ENCODE measurements around the gene TTYH2.

TTYH2 gene

GRCh38 chr17:74303305-74303704 lies 89.9 kb downstream of the TTYH2 start:
- Mint-ChIP-seq H3K36me3 (ENCODE audit: low read depth) (no peaks in the 10 kb centered on the region), H3K27me3 (ENCODE audit: low read depth) (peaks cover 25% of the 10 kb centered on the region), H3K27ac (no peak overlapping the region), H3K9me3 (no peaks in the 10 kb centered on the region), H3K4me3 (no peak overlapping the region), H3K4me1 (peaks cover 18% of the 10 kb centered on the region)
- TF ChIP-seq CTCF (IDR thresholded peaks at IDR 0.05; ENCODE audit: unreplicated experiment in 3 of 3), result no peak

GRCh38 chr17:74304184-74304583 lies 90.8 kb downstream of the TTYH2 start:
- Mint-ChIP-seq H3K4me3 (no peak overlapping the region), H3K27me3 (ENCODE audit: low read depth) (peaks cover 18% of the 10 kb centered on the region), H3K9me3 (no peaks in the 10 kb centered on the region), H3K36me3 (ENCODE audit: low read depth) (no peaks in the 10 kb centered on the region), H3K27ac (no peak overlapping the region), H3K4me1 (peaks cover 11% of the 10 kb centered on the region)
- no peak for TF ChIP-seq CTCF (IDR thresholded peaks at IDR 0.05; ENCODE audit: unreplicated experiment in 3 of 3)

GRCh38 chr17:74305865-74306654 lies 92.7 kb downstream of the TTYH2 start:
- no peaks in the 10 kb centered on the region for H3K9me3 Mint-ChIP-seq
- peaks cover 4% of the 10 kb centered on the region for H3K4me1 Mint-ChIP-seq
- H3K4me3 Mint-ChIP-seq, result no peak overlapping the region
- H3K27me3 Mint-ChIP-seq (ENCODE audit: low read depth), result peaks cover 17% of the 10 kb centered on the region
- no peaks in the 10 kb centered on the region for H3K36me3 Mint-ChIP-seq (ENCODE audit: low read depth)
- no peak overlapping the region for H3K27ac Mint-ChIP-seq
- no peak for TF ChIP-seq CTCF (IDR thresholded peaks at IDR 0.05; ENCODE audit: unreplicated experiment in 3 of 3)

- TF ChIP-seq CTCF (IDR thresholded peaks at IDR 0.05; ENCODE audit: unreplicated experiment in 3 of 3), result no peak
- Mint-ChIP-seq H3K4me1 (no peaks in the 10 kb centered on the region), H3K36me3 (ENCODE audit: low read depth) (no peaks in the 10 kb centered on the region), H3K9me3 (peaks cover 6% of the 10 kb centered on the region), H3K27ac (no peak overlapping the region), H3K4me3 (no peak overlapping the region), H3K27me3 (ENCODE audit: low read depth) (peaks cover 20% of the 10 kb centered on the region)
Observed at GRCh38 chr17:74307984-74308773, 94.8 kb downstream of the TTYH2 start.

GRCh38 chr17:74309902-74310301 lies 96.5 kb downstream of the TTYH2 start:
- Mint-ChIP-seq H3K4me3 (no peak overlapping the region), H3K27me3 (ENCODE audit: low read depth) (peaks cover 20% of the 10 kb centered on the region), H3K36me3 (ENCODE audit: low read depth) (no peaks in the 10 kb centered on the region), H3K4me1 (no peaks in the 10 kb centered on the region), H3K27ac (no peak overlapping the region), H3K9me3 (peaks cover 10% of the 10 kb centered on the region)
- TF ChIP-seq CTCF (IDR thresholded peaks at IDR 0.05; ENCODE audit: unreplicated experiment in 3 of 3), result no peak

All from nephron (organoid).